GM06990 (cell line): ENCODE results near the gene CSRP1.
A peak's percentile ranks its signal among the peaks of the same experiment; 100 is the strongest.

Source experiments
- DNase-seq: peaks from one replicate; pipeline ENCODE4 v3.0.0-alpha.2; 2011; ENCODE audit not compliant: insufficient read length; ENCODE audit errors: extremely low read depth
- H3K27me3 ChIP-seq: replicated peaks from 2 replicates; pipeline ENCODE4 v1.6.0; 2011; ENCODE audit warnings: low read length; ENCODE audit not compliant: control insufficient read depth, insufficient read depth
- H3K36me3 ChIP-seq: 2 replicates; pipeline ENCODE4 v1.5.1; 2011; ENCODE audit warnings: low read length; ENCODE audit not compliant: control insufficient read depth, insufficient read depth
- H3K4me3 ChIP-seq: replicated peaks from 2 replicates; pipeline ENCODE4 v1.5.1; 2011; ENCODE audit warnings: low read depth, mild to moderate bottlenecking, control low read depth, low read length
- CTCF ChIP-seq: IDR thresholded peaks from 2 replicates; pipeline ENCODE4 v1.5.1; 2011; ENCODE audit warnings: low read length, control low read depth, mild to moderate bottlenecking, inconsistent platforms; ENCODE audit not compliant: insufficient read depth, poor library complexity, severe bottlenecking

Gene CSRP1

GRCh38 chr1:201471772-201472171, 35.2 kb downstream of the CSRP1 start:
- H3K27me3 ChIP-seq: no peaks in the 10 kb centered on the region
- H3K4me3 ChIP-seq: no peak overlapping the region
- DNase-seq: no peak
- H3K36me3 ChIP-seq: no peaks in the 10 kb centered on the region
- no peak for TF ChIP-seq CTCF

GRCh38 chr1:201470581-201470980, 36.3 kb downstream of the CSRP1 start:
- no peak for TF ChIP-seq CTCF
- no peak overlapping the region for H3K4me3 ChIP-seq
- peaks cover 7% of the 10 kb centered on the region for H3K36me3 ChIP-seq
- H3K27me3 ChIP-seq: no peaks in the 10 kb centered on the region
- DNase-seq: no peak

- no peak for DNase-seq
- Histone ChIP-seq H3K36me3 (peaks cover 13% of the 10 kb centered on the region), H3K4me3 (peak overlapping the region; percentile 92), H3K27me3 (no peaks in the 10 kb centered on the region)
- no peak for TF ChIP-seq CTCF
Measured at GRCh38 chr1:201469645-201470074, 37.3 kb downstream of the CSRP1 start.

GRCh38 chr1:201468844-201469644, 37.9 kb downstream of the CSRP1 start, which contains the start of gene PHLDA3:
PHLDA3 (minus strand) TSS chr1:201469188; CDS start chr1:201468786, 402 bp downstream.
- H3K27me3 ChIP-seq: no peaks in the 10 kb centered on the region

GRCh38 chr1:201468501-201468843, 38.5 kb downstream of the CSRP1 start:
- Histone ChIP-seq H3K27me3 (no peaks in the 10 kb centered on the region), H3K36me3 (peaks cover 16% of the 10 kb centered on the region), H3K4me3 (peak overlapping the region; percentile 92)
- no peak for TF ChIP-seq CTCF
- peak; percentile 58 for DNase-seq

More at GRCh38 chr1:201468844-201469644, 37.9 kb downstream of the CSRP1 start, which contains the start of gene PHLDA3:
- Histone ChIP-seq H3K36me3 (peaks cover 16% of the 10 kb centered on the region), H3K4me3 (peak within 1 kb of the TSS; percentile 92)
- no peak for TF ChIP-seq CTCF
- DNase-seq: peak; percentile 81
